ENCODE measurements around the gene GNA12.

Gene GNA12

DNA sequence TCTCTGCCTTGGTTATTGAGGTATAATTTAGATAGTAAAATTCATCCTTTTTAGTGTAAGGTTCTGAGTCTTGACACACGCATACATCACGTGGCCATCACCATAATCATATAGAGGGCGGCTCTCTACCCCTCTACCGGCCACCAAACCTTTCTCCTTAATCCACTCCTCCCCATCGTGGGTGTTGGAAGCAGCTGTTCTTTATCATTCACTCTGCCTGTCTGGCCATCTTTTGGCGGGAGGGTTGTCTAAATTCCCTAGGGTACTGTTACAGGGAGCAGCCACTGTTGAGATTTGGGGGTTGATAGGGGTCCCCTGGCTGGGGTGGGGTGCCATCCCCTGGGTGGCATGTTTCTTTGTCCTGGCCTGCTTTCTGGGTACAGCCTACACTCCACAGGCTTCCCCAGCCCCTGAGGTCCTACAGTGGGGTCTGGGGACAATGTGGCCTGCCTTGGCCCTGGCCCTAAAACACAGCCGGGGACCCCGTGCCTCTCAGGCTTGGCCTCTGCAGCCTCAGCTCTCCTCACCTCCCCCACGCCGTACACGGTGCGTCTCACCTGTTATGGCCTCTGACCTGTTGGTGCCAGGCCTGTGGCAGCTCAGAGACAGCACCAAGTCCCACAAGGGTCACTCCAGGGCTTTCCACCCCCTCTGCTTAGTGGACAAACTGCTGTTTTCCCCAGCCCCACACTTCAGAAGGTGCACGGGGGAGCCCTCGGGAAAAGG is 138.6 kb downstream of the GNA12 start:
- H3K27ac ChIP-seq: no peak overlapping the region
- no peak for TF ChIP-seq ZFX (IDR thresholded peaks at IDR 0.05)
- TF ChIP-seq, protein P1, sequence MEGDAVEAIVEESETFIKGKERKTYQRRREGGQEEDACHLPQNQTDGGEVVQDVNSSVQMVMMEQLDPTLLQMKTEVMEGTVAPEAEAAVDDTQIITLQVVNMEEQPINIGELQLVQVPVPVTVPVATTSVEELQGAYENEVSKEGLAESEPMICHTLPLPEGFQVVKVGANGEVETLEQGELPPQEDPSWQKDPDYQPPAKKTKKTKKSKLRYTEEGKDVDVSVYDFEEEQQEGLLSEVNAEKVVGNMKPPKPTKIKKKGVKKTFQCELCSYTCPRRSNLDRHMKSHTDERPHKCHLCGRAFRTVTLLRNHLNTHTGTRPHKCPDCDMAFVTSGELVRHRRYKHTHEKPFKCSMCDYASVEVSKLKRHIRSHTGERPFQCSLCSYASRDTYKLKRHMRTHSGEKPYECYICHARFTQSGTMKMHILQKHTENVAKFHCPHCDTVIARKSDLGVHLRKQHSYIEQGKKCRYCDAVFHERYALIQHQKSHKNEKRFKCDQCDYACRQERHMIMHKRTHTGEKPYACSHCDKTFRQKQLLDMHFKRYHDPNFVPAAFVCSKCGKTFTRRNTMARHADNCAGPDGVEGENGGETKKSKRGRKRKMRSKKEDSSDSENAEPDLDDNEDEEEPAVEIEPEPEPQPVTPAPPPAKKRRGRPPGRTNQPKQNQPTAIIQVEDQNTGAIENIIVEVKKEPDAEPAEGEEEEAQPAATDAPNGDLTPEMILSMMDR (conservative IDR thresholded peaks at IDR 0.05): no peak

- TF ChIP-seq ZFX (IDR thresholded peaks at IDR 0.05): no peak
- TF ChIP-seq, protein P1 (conservative IDR thresholded peaks at IDR 0.05): no peak
- H3K27ac ChIP-seq: no peak overlapping the region
These were observed 141.5 kb downstream of the GNA12 start for GRCh38 chr7:2702594-2702957.

GRCh38 chr7:2701832-2702593 is 142.1 kb downstream of the GNA12 start:
- TF ChIP-seq, protein P1 (conservative IDR thresholded peaks at IDR 0.05): no peak
- TF ChIP-seq ZFX (IDR thresholded peaks at IDR 0.05): no peak
- H3K27ac ChIP-seq: no peak overlapping the region

DNA sequence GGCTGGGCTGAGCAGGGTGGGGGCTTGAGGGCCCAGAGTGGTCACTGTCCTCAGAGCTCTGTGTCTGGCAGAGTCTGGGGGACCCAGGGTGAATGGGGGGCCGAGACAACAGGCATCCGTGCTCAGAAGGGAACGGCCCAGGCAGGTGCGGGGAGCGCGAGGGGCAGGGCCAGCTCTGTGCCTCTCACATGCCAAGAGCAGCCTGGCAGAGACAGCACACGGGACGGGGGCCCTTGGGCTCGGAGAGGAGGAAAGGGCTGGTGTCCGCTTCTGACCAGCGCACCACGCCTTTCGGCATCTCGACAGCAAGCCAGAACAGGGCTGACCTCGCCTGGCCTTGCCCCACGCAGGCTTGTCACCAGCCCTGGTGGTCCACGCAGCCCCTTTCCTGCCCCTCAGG is 142.7 kb downstream of the GNA12 start:
- TF ChIP-seq, protein P1 (conservative IDR thresholded peaks at IDR 0.05): no peak
- TF ChIP-seq ZFX (IDR thresholded peaks at IDR 0.05): no peak
- H3K27ac ChIP-seq: no peak overlapping the region

GRCh38 chr7:2700141-2700850 is 143.8 kb downstream of the GNA12 start:
- TF ChIP-seq ZFX (IDR thresholded peaks at IDR 0.05): no peak
- TF ChIP-seq, protein P1 (conservative IDR thresholded peaks at IDR 0.05): no peak
- H3K27ac ChIP-seq: no peak overlapping the region

- no peak overlapping the region for H3K27ac ChIP-seq
These were observed 144.9 kb downstream of the GNA12 start for GRCh38 chr7:2699289-2699620.

More at GRCh38 chr7:2699289-2699620, 144.9 kb downstream of the GNA12 start:
- TF ChIP-seq ZFX (IDR thresholded peaks at IDR 0.05): no peak
- TF ChIP-seq, protein P1 (conservative IDR thresholded peaks at IDR 0.05): no peak
